ENCODE results near the gene IKZF3.

GRCh38 chr17:39792526-39793221 is 71.4 kb downstream of the IKZF3 start:
- TF ChIP-seq POLR2AphosphoS5 (IDR thresholded peaks at IDR 0.05; ENCODE audit: borderline replicate concordance, low read depth, low read length) (no peak), EZH2 (IDR thresholded peaks at IDR 0.05) (no peak)

Measured in SK-N-MC (cell line).